IMR-90 (cell line): Measurements from ENCODE around the gene PPM1K. TPM values are rescaled to one million over a fixed set of nuclear protein-coding genes. Genes with fewer than 3 reads are reported as not detected.

Source experiments
- ATAC-seq: fragments of 200-7000 bp; cut with Tn5 transposase; 2 replicates; pipeline ENCODE4 v1.9.1; 2020; ENCODE audit warnings: low read depth, mild to moderate bottlenecking, moderate library complexity
- BruUV-seq: library from RNA; stranded (reverse); fragments of 400-500 nt; replicated peaks from 2 replicates; lab custom pipeline; 2021; lab: Mats Ljungman, UMichigan
- CTCF ChIA-PET: fragments of 300-600 bp; formaldehyde crosslinking; extraction: SDS; loops from one replicate; lab custom pipeline; 2021; ENCODE audit warnings: antibody characterized with exemption; lab: Yijun Ruan, JAX
- POLR2A ChIA-PET: fragments of 300-600 bp; sonication (Branson Sonifier 250); formaldehyde crosslinking; loops from one replicate; lab custom pipeline; 2022; ENCODE audit warnings: antibody characterized with exemption; ENCODE audit not compliant: unreplicated experiment; lab: Charles Lee
- DNase-seq: peaks from one replicate; pipeline ENCODE4 v3.0.0; 2013
- H2AFZ ChIP-seq: replicated peaks from 2 replicates; pipeline ENCODE3; 2013; ENCODE audit warnings: low read length, mild to moderate bottlenecking; ENCODE audit not compliant: poor library complexity
- H2AK5ac ChIP-seq: 2 replicates; pipeline ENCODE4 v1.6.1; 2013; ENCODE audit warnings: low read depth, low read length, inconsistent platforms
- H2AK9ac ChIP-seq: replicated peaks from 2 replicates; pipeline ENCODE3; 2013; ENCODE audit warnings: mild to moderate bottlenecking, low read depth, low read length, moderate library complexity; ENCODE audit not compliant: poor library complexity
- H2BK120ac ChIP-seq: 2 replicates; pipeline ENCODE4 v1.6.1; 2013; ENCODE audit warnings: low read depth, low read length, inconsistent platforms
- H2BK15ac ChIP-seq: 3 replicates; pipeline ENCODE4 v1.6.1; 2013; ENCODE audit warnings: low read depth, low read length, inconsistent platforms
- H2BK20ac ChIP-seq: 2 replicates; pipeline ENCODE4 v1.6.1; 2013; ENCODE audit warnings: low read depth, mild to moderate bottlenecking, inconsistent platforms, low read length, moderate library complexity
- H2BK5ac ChIP-seq: 2 replicates; pipeline ENCODE4 v1.6.1; 2013; ENCODE audit warnings: mild to moderate bottlenecking, low read depth, low read length, inconsistent platforms; ENCODE audit not compliant: poor library complexity, severe bottlenecking
- H3K14ac ChIP-seq: replicated peaks from 2 replicates; pipeline ENCODE4 v1.6.1; 2013; ENCODE audit warnings: low read depth, low read length, inconsistent platforms
- H3K18ac ChIP-seq: 2 replicates; pipeline ENCODE4 v1.6.1; 2013; ENCODE audit warnings: low read depth, low read length, control low read depth
- H3K23ac ChIP-seq: 2 replicates; pipeline ENCODE4 v1.6.1; 2013; ENCODE audit warnings: low read depth, low read length, inconsistent platforms
- H3K27ac ChIP-seq: 2 replicates; pipeline ENCODE4 v1.5.1; 2013; ENCODE audit warnings: mild to moderate bottlenecking, control low read depth, low read length; ENCODE audit not compliant: insufficient read depth
- H3K27me3 ChIP-seq: 2 replicates; pipeline ENCODE4 v1.6.1; 2013; ENCODE audit warnings: low read length; ENCODE audit not compliant: control insufficient read depth, insufficient read depth
- H3K36me3 ChIP-seq: 2 replicates; pipeline ENCODE4 v1.6.1; 2013; ENCODE audit warnings: low read length, mixed read lengths; ENCODE audit not compliant: control insufficient read depth, insufficient read depth
- H3K4ac ChIP-seq: 2 replicates; pipeline ENCODE4 v1.6.1; 2013; ENCODE audit warnings: low read depth, low read length, inconsistent platforms
- H3K4me1 ChIP-seq: 2 replicates; pipeline ENCODE4 v1.6.1; 2013; ENCODE audit warnings: low read length, mixed read lengths; ENCODE audit not compliant: control insufficient read depth, insufficient read depth
- H3K4me2 ChIP-seq: 2 replicates; pipeline ENCODE4 v1.6.1; 2013; ENCODE audit warnings: low read depth, mild to moderate bottlenecking, control low read depth, low read length, moderate library complexity
- H3K4me3 ChIP-seq: 2 replicates; pipeline ENCODE4 v1.5.1; 2013; ENCODE audit warnings: low read depth, mild to moderate bottlenecking, control low read depth, low read length, moderate library complexity; ENCODE audit not compliant: insufficient read depth
- H3K56ac ChIP-seq: 2 replicates; pipeline ENCODE4 v1.6.1; 2013; ENCODE audit warnings: low read length, inconsistent platforms; ENCODE audit not compliant: insufficient read depth; ENCODE audit errors: extremely low read depth
- H3K79me1 ChIP-seq, 2 experiments: 2 replicates each; pipeline ENCODE4 v1.6.1; 2013; ENCODE audit warnings: low read length in 2 of 2, inconsistent platforms in 1 of 2, low read depth in 1 of 2
- H3K9ac ChIP-seq: 2 replicates; pipeline ENCODE4 v1.6.1; 2013; ENCODE audit warnings: low read depth, low read length, control low read depth
- H3K9me1 ChIP-seq: 2 replicates; pipeline ENCODE4 v1.6.1; 2013; ENCODE audit warnings: low read length, inconsistent platforms; ENCODE audit not compliant: insufficient read depth
- H3K9me3 ChIP-seq: 2 replicates; pipeline ENCODE4 v1.6.1; 2013; ENCODE audit warnings: low read length; ENCODE audit not compliant: control insufficient read depth, insufficient read depth
- H4K20me1 ChIP-seq: 2 replicates; pipeline ENCODE4 v1.6.1; 2013; ENCODE audit warnings: low read length, inconsistent platforms; ENCODE audit not compliant: insufficient read depth
- H4K5ac ChIP-seq: 2 replicates; pipeline ENCODE4 v1.6.1; 2013; ENCODE audit warnings: mild to moderate bottlenecking, low read depth, low read length, control low read depth
- H4K8ac ChIP-seq, 2 experiments: 2 replicates each; pipeline ENCODE4 v1.6.1; 2013; ENCODE audit warnings: low read depth in 2 of 2, low read length in 2 of 2, control low read depth in 1 of 2, inconsistent platforms in 1 of 2
- H4K91ac ChIP-seq: 2 replicates; pipeline ENCODE4 v1.6.1; 2013; ENCODE audit warnings: low read depth, low read length, inconsistent platforms; ENCODE audit not compliant: insufficient read depth
- CHD1 ChIP-seq: IDR thresholded peaks from 2 replicates; pipeline ENCODE4 v1.6.1; 2012; ENCODE audit warnings: low read depth, low read length, improper control_type of control experiment
- MAFK ChIP-seq: IDR thresholded peaks from 2 replicates; pipeline ENCODE4 v1.6.1; 2012; ENCODE audit warnings: low read depth, low read length, improper control_type of control experiment
- NFE2L2 ChIP-seq: fragments of 150-350 bp; IDR thresholded peaks from 2 replicates; pipeline ENCODE4 v1.6.1; 2016; ENCODE audit warnings: low read depth, mild to moderate bottlenecking, low read length
- POLR2A ChIP-seq: IDR thresholded peaks from 2 replicates; pipeline ENCODE4 v1.6.1; 2012; ENCODE audit warnings: mild to moderate bottlenecking, low read depth, low read length
- RAD21 ChIP-seq: IDR thresholded peaks from 2 replicates; pipeline ENCODE4 v1.6.1; 2012; ENCODE audit warnings: low read length, improper control_type of control experiment
- RCOR1 ChIP-seq: IDR thresholded peaks from 2 replicates; pipeline ENCODE4 v1.6.1; 2012; ENCODE audit warnings: mild to moderate bottlenecking, low read length, improper control_type of control experiment; ENCODE audit not compliant: insufficient replicate concordance
- RFX5 ChIP-seq: IDR thresholded peaks from 2 replicates; pipeline ENCODE4 v1.8.0; 2012; ENCODE audit warnings: low read depth, mild to moderate bottlenecking, low read length, moderate library complexity
- WGBS, 2 experiments: methylation state at CpG; one replicate each; pipeline versions ENCODE4 v1.1.5 to v1.1.7; 2013; ENCODE audit warnings: missing lambda C conversion rate in 2 of 2; ENCODE audit not compliant: insufficient read length in 1 of 2; ENCODE audit errors: extremely low coverage in 2 of 2; 5-methylcytosine and 5-hydroxymethylcytosine counted together
- dilution Hi-C: fragments of 300-500 bp; cut with HindIII; formaldehyde crosslinking; loops from one replicate; pipeline ENCODE4 v1.14.3; 2018; ENCODE audit warnings: low sequenced_read_pairs; ENCODE audit not compliant: unreplicated experiment
- in situ Hi-C: fragments of 300-500 bp; cut with MboI; formaldehyde crosslinking; loops from 3 replicates; pipeline ENCODE4 v1.14.3; 2019; ENCODE audit warnings: low sequenced_read_pairs, inconsistent platforms, mixed read lengths
- intact Hi-C: fragments of 100-400 bp; cut with micrococcal nuclease; formaldehyde crosslinking; loops from 2 replicates; pipeline ENCODE4 v1.10.0; 2022
- polyA plus RNA-seq, 3 experiments: library from polyadenylated mRNA; depleted of rRNA; stranded (reverse); fragments of >200 nt; gene quantifications; 2 replicates each; pipeline ENCODE4 v1.2.3, GENCODE V29; 2012; ENCODE audit warnings: low replicate concordance in 1 of 3
- total RNA-seq: library from RNA; depleted of rRNA; stranded (reverse); fragments of >200 nt; gene quantifications from 2 replicates; pipeline ENCODE4 v1.2.3, GENCODE V29; 2012

PPM1K gene
- total and polyA plus RNA-seq, 2 of the 4 experiments (the other 2 are of a cell fraction): 6.1 to 11.5 TPM

DNA sequence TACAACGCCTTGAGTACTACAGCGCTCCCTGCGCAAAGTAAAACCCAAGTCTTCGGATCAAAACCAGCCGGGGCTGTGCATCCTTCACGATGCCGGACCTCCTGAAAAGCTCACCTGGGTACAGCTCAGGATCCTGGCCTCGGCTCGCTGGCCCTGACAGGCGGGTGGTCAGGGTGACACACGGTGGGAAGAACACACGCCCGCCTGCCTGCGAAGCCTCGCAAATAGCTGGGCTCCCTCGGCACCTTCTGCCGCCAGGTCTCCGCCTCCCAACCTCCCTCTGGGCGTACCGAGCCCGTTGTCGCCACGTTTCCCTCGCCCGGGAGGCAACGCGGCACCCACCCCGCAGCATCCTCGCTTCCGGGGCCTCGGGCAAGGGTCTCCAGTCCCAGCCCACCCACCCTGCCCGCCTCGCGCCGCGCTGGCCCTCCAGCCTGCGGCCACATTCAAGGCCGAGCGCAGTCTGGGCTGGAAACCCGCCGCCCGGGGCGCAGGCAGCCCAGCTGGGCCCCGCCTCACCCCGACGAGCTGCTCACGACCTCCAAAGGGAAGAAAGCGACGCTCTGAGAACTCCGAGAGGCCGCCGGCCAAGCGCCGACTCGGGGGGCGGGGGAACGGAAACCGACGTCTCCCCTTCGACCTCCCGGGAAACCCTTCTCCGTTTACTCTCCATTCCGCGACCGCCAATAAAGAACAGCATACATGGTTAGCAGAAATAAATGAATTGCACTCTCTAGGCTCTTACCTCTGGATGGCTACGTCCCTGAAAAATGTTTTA lies 511 bp downstream of the PPM1K start:
- peaks cover 3% of the 10 kb centered on the region; the same call in 1 of the 2 replicates for H3K4me1 ChIP-seq
- 4% methylated on average over 9 of the region's 66 CpGs; no CpG with 5 or more reads in 1 of the 2 experiments for WGBS, 2 experiments
- CTCF ChIA-PET: no interaction called here
- TF ChIP-seq RCOR1 (no peak), MAFK (no peak), NFE2L2 (no peak), POLR2A (no peak; the same call in 1 of the 2 replicates), RFX5 (no peak), RAD21 (no peak), CHD1 (no peak)
- peak overlapping the region; percentile 57; the same call in 1 of the 2 replicates for H2BK120ac ChIP-seq
- H3K79me1 ChIP-seq: peaks cover 8 to 16% of the 10 kb centered on the region in 2 experiments; a peak in 3 of 4 replicates
- POLR2A ChIA-PET: interaction anchor here (0.6 kb wide), 1 partner anchor 58 kb away, joined by 3 read pairs; no protein-coding TSS in a partner anchor
- 0 out of 2 replicates have a peak overlapping the region, but pooled peaks have one; percentile 9 for H2BK20ac ChIP-seq
- no peaks in the 10 kb centered on the region for H3K36me3 ChIP-seq
- no peaks in the 10 kb centered on the region for H3K9me1 ChIP-seq
- peak overlapping the region; percentile 72 for H3K14ac ChIP-seq
- no peak overlapping the region; the same call in 1 of the 2 replicates for H2AK5ac ChIP-seq
- peak overlapping the region in 1 of 2 experiments; percentile 71; a peak in 3 of 4 replicates for H4K8ac ChIP-seq
- no peak overlapping the region; the same call in 2 of the 3 replicates for H2BK15ac ChIP-seq
- H2AK9ac ChIP-seq: peak overlapping the region; percentile 59
- H4K5ac ChIP-seq: peak overlapping the region; percentile 18; the same call in 1 of the 2 replicates
- H3K4me3 ChIP-seq: peak overlapping the region; percentile 68
- peak overlapping the region; percentile 73; the same call in 1 of the 2 replicates for H3K56ac ChIP-seq
- peak overlapping the region; percentile 12; the same call in 1 of the 2 replicates for H4K91ac ChIP-seq
- peaks cover 3% of the 10 kb centered on the region for H4K20me1 ChIP-seq
- DNase-seq: peak; percentile 50
- dilution Hi-C loops (no loop called here), in situ Hi-C loops (loop anchor here (10.0 kb wide), 1 partner anchor 231 kb away; no protein-coding TSS in a partner anchor), intact Hi-C loops (loop anchor here (2.0 to 10.0 kb wide), 6 partner anchors 58 to 229 kb away; partner anchors contain the start of genes HERC5 and HERC6)
- H3K4me2 ChIP-seq: peak overlapping the region; percentile 90
- H3K27ac ChIP-seq: peak overlapping the region; percentile 55
- peak overlapping the region; percentile 39 for H3K18ac ChIP-seq
- H3K23ac ChIP-seq: peak overlapping the region; percentile 74
- H3K4ac ChIP-seq: peak overlapping the region; percentile 66
- ATAC-seq: peak; percentile 54
- 0 out of 2 replicates have a peak, but pooled peaks cover 1% of the 10 kb centered on the region for H3K27me3 ChIP-seq
- H3K9me3 ChIP-seq: no peaks in the 10 kb centered on the region
- BruUV-seq: no TSS peak
- peak overlapping the region; percentile 73 for H2BK5ac ChIP-seq
- peak overlapping the region; percentile 97 for H2AFZ ChIP-seq
- peak overlapping the region; percentile 67 for H3K9ac ChIP-seq
